ENCODE results near the gene MGST3. TPM values are rescaled to one million over a fixed set of nuclear protein-coding genes. Genes with fewer than 3 reads are reported as not detected.

Gene MGST3
- total RNA-seq, 4 donors from 2014 or later, result 202 to 257 (median 232) TPM

- H3K9me3 ChIP-seq, result no peaks in the 10 kb centered on the region
- H3K4me1 ChIP-seq, result peaks cover 0 to 6% (median 0%) of the 10 kb centered on the region in 4 donors
- no peak for DNase-seq (ENCODE audit: extremely low spot score)
- TF ChIP-seq POLR2A (IDR thresholded peaks at IDR 0.05; ENCODE audit: low read depth), result no peak
- no peak for TF ChIP-seq POLR2AphosphoS5 (IDR thresholded peaks at IDR 0.05)
- TF ChIP-seq CTCF (IDR thresholded peaks at IDR 0.05), result no peak
- no peak for TF ChIP-seq EP300 (IDR thresholded peaks at IDR 0.05)
- 86% methylated on average over 3 of the region's 3 CpGs for WGBS
- intact Hi-C loops (cut with DNase I), result no loop called here
- no peak overlapping the region for H3K4me3 ChIP-seq
- no peaks in the 10 kb centered on the region for H3K27me3 ChIP-seq
- H3K27ac ChIP-seq (replicated peaks in 1 of 4), result no peak overlapping the region
- H3K36me3 ChIP-seq, result peaks cover 39 to 89% (median 65%) of the 10 kb centered on the region in 4 donors
Observed at GRCh38 chr1:165662186-165662585, 31.2 kb downstream of the MGST3 start.

- H3K27ac ChIP-seq (replicated peaks in 1 of 4), result no peak overlapping the region
- TF ChIP-seq CTCF (IDR thresholded peaks at IDR 0.05) (no peak), POLR2A (IDR thresholded peaks at IDR 0.05; ENCODE audit: low read depth) (no peak), POLR2AphosphoS5 (IDR thresholded peaks at IDR 0.05) (no peak), EP300 (IDR thresholded peaks at IDR 0.05) (no peak)
- intact Hi-C loops (cut with DNase I), result no loop called here
- H3K9me3 ChIP-seq, result no peaks in the 10 kb centered on the region
- H3K27me3 ChIP-seq, result no peaks in the 10 kb centered on the region
- H3K4me3 ChIP-seq, result no peak overlapping the region
- peaks cover 21 to 85% (median 65%) of the 10 kb centered on the region in 4 donors for H3K36me3 ChIP-seq
- DNase-seq (ENCODE audit: extremely low spot score), result no peak
- peaks cover 0 to 6% (median 0%) of the 10 kb centered on the region in 4 donors for H3K4me1 ChIP-seq
- 83% methylated on average over 5 of the region's 5 CpGs for WGBS
Observed at GRCh38 chr1:165666152-165666825, 35.3 kb downstream of the MGST3 start.

GRCh38 chr1:165668184-165668583, 37.1 kb downstream of the MGST3 start:
- intact Hi-C loops (cut with DNase I), result no loop called here
- H3K27me3 ChIP-seq, result no peaks in the 10 kb centered on the region
- TF ChIP-seq EP300 (IDR thresholded peaks at IDR 0.05) (no peak), POLR2A (IDR thresholded peaks at IDR 0.05; ENCODE audit: low read depth) (no peak), CTCF (IDR thresholded peaks at IDR 0.05) (no peak), POLR2AphosphoS5 (IDR thresholded peaks at IDR 0.05) (no peak)
- H3K36me3 ChIP-seq, result peaks cover 9 to 82% (median 56%) of the 10 kb centered on the region in 4 donors
- DNase-seq (ENCODE audit: extremely low spot score), result no peak
- no peaks in the 10 kb centered on the region for H3K9me3 ChIP-seq
- H3K4me1 ChIP-seq, result peaks cover 0 to 6% (median 0%) of the 10 kb centered on the region in 4 donors
- no peak overlapping the region for H3K27ac ChIP-seq (replicated peaks in 1 of 4)
- H3K4me3 ChIP-seq, result no peak overlapping the region
- 83% methylated on average over 3 of the region's 3 CpGs for WGBS

GRCh38 chr1:165671526-165671925, 40.5 kb downstream of the MGST3 start:
- Histone ChIP-seq H3K9me3 (no peaks in the 10 kb centered on the region), H3K4me3 (no peak overlapping the region), H3K4me1 (peaks cover 0 to under 1% (median 0%) of the 10 kb centered on the region in 4 donors), H3K36me3 (peaks cover 0 to 71% (median 43%) of the 10 kb centered on the region in 4 donors), H3K27me3 (no peaks in the 10 kb centered on the region), H3K27ac (replicated peaks in 1 of 4) (no peak overlapping the region)
- WGBS, result 92% methylated on average over 2 of the region's 2 CpGs
- intact Hi-C loops (cut with DNase I), result no loop called here
- TF ChIP-seq EP300 (IDR thresholded peaks at IDR 0.05) (no peak), POLR2A (IDR thresholded peaks at IDR 0.05; ENCODE audit: low read depth) (no peak)
- DNase-seq (ENCODE audit: extremely low spot score), result no peak

- TF ChIP-seq EP300 (IDR thresholded peaks at IDR 0.05) (no peak), CTCF (IDR thresholded peaks at IDR 0.05) (no peak), POLR2AphosphoS5 (IDR thresholded peaks at IDR 0.05) (no peak), POLR2A (IDR thresholded peaks at IDR 0.05; ENCODE audit: low read depth) (no peak)
- Histone ChIP-seq H3K27ac (replicated peaks in 1 of 4) (no peak overlapping the region), H3K4me1 (no peaks in the 10 kb centered on the region), H3K27me3 (no peaks in the 10 kb centered on the region), H3K36me3 (peaks cover 0 to 71% (median 46%) of the 10 kb centered on the region in 4 donors), H3K9me3 (no peaks in the 10 kb centered on the region), H3K4me3 (no peak overlapping the region)
- DNase-seq (ENCODE audit: extremely low spot score), result no peak
- intact Hi-C loops (cut with DNase I), result no loop called here
- WGBS, result 87% methylated on average over 8 of the region's 8 CpGs
Observed at GRCh38 chr1:165674599-165674998, 43.6 kb downstream of the MGST3 start.
